ENCODE measurements around the gene WWTR1. TPM values are rescaled to one million over a fixed set of nuclear protein-coding genes. Genes with fewer than 3 reads are reported as not detected.

The WWTR1 gene
- total RNA-seq, 1 donor from 2014 or later: 282 TPM

DNA sequence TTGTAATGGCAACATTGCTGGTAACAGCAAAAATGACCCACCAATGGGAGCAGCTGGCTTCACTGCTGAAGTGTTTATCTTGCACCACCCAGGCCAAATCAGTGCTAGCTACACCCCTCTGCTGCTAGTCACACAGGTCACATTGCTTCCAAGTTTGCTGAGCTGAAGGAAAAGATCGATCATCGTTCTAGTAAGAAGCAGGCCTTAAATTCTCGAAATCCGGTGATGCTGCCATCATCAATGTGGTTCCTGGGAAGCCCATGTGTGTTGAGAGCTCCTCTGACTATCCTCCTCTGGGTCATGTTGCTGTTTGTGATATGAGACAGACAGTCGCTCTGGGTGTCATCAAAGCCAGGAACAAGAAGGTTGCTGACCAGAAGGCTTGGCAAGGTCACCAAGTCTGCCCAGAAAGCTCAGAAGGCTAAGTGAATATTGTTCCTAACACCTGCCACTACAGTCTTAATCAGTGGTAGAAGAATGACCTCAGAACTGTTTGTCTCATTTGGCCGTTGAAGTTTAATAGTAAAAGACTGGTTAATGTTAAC is 162.2 kb downstream of the WWTR1 start:
- DNase-seq (ENCODE audit: low spot score in 2 of 2): no peak
- TF ChIP-seq, protein P1, sequence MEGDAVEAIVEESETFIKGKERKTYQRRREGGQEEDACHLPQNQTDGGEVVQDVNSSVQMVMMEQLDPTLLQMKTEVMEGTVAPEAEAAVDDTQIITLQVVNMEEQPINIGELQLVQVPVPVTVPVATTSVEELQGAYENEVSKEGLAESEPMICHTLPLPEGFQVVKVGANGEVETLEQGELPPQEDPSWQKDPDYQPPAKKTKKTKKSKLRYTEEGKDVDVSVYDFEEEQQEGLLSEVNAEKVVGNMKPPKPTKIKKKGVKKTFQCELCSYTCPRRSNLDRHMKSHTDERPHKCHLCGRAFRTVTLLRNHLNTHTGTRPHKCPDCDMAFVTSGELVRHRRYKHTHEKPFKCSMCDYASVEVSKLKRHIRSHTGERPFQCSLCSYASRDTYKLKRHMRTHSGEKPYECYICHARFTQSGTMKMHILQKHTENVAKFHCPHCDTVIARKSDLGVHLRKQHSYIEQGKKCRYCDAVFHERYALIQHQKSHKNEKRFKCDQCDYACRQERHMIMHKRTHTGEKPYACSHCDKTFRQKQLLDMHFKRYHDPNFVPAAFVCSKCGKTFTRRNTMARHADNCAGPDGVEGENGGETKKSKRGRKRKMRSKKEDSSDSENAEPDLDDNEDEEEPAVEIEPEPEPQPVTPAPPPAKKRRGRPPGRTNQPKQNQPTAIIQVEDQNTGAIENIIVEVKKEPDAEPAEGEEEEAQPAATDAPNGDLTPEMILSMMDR (IDR thresholded peaks at IDR 0.05): no peak
- Histone ChIP-seq H3K27me3 (no peaks in the 10 kb centered on the region), H3K36me3 (no peaks in the 10 kb centered on the region), H3K27ac (no peak overlapping the region), H3K4me1 (no peaks in the 10 kb centered on the region), H3K4me3 (no peak overlapping the region), H3K9me3 (no peaks in the 10 kb centered on the region)
- intact Hi-C loops (cut with DNase I): loop anchor here (2.0 kb wide), 1 partner anchor 17 kb away; no protein-coding TSS in a partner anchor

DNA sequence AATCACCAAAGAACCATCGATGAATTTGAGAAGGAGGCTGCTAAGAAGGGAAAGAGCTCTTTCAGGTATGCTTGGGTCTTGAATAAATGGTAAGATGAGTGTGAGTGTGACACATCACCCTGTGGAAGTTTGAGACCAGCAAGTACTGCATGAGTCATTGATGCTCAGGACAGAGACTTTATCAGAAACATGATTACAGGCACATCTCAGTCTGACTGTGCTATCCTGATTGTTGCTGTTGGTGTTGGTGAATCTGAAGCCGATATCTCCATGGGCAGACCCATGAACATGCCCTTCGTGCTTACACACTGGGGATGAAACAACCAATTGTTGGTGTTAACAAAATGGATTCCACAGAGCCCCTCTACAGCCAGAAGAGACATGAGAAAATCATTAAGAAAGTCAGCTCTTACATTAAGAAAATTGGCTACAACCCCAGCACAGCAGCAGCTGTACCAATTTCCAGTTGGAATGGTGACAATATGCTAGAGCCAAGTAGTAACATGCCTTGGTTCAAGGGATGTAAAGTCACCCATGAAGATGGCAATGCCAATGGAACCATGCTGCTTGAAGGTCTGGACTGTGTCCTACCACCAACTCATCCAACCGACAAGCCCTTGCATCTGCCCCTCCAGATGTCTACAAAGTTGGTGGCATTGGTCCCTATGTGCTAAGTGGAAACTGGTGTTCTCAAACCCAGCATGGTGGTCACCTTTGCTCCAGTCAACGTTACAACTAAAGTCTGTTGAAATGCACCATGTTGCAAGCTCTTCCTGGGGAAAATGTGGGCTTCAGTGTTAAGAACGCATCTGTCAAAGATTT is 162.9 kb downstream of the WWTR1 start:
- no peak overlapping the region for H3K27ac ChIP-seq
- intact Hi-C loops (cut with DNase I): loop anchor here (1.0 to 5.0 kb wide), 3 partner anchors 18 to 222 kb away; no protein-coding TSS in a partner anchor
- no peaks in the 10 kb centered on the region for H3K27me3 ChIP-seq
- no peak for DNase-seq (ENCODE audit: low spot score in 2 of 2)
- no peaks in the 10 kb centered on the region for H3K36me3 ChIP-seq
- H3K4me3 ChIP-seq: no peak overlapping the region
- TF ChIP-seq, protein P1 (IDR thresholded peaks at IDR 0.05): no peak
- no peaks in the 10 kb centered on the region for H3K9me3 ChIP-seq
- H3K4me1 ChIP-seq: no peaks in the 10 kb centered on the region

DNA sequence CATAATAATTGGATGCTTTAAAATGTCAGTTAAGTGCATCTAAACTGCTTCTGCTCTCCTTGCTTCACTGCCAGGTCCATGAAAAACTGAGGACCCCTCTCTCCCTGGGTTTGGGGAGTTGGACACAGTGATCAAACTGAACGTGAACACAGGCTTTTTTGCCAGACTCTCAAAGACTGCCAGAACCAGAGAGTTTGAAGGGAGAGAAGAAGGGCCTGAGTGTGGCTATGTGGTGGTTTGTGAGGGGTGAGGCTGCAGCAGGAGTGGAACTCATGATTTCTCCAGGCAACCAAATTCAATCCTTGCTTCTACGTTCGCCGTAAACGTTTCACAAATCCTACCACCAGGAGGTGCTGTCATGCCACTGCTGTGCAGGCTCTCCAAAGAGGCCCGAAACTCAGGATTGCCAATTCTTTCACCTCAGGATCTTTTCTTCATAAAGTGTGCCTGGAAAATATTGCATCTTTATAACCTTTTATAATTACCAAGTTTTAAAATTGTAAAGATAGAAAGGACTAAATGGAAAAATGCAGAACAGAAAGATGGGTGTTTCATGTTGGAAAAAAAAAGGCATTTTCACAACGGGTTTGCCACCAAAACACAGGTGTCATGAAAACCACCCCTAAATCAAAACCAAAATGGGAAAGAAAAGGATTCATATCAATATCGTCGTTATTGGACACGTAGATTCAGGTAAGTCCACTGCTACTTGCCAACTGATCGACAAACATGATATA is 163.6 kb downstream of the WWTR1 start:
- peak in 1 of 2 donors; percentile 81 for DNase-seq (ENCODE audit: low spot score in 2 of 2)
- intact Hi-C loops (cut with DNase I): loop anchor here (1.0 to 5.0 kb wide), 3 partner anchors 19 to 223 kb away; no protein-coding TSS in a partner anchor

DNA sequence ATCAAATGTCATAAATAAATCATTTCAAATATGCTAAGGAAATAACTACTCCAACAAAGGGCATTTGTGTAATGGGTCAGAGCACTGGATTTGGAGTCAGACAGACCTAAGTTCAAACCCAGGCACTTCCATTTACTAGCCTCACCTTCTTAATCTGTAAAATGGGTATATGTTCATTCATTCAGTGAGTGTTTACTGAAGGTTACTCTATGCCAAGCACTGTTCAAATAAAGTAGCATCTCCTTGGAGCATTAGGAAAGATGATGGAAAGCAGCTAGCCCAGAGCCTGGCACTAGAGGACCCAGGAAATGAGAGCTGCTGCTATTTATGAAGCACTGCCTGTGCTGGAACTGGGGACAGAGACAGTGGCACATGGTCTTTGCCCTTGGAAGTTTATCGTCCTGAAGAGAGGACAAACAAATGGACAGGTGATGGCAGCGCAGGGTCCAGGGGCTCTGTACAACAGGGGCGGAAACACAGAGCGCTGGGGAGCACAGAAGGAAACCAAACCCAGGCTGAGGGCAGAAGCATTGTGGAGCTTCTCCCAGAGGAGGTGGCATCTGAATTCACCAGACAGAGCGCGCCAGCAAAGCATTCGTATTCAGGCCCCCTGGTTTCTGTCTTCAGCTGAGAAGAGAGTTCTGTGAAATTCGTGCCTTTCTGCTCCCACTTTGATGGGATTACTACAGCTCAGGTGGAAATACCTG is 164.4 kb downstream of the WWTR1 start:
- H3K4me1 ChIP-seq: peaks cover 0 to 4% of the 10 kb centered on the region in 2 donors
- H3K27me3 ChIP-seq: no peaks in the 10 kb centered on the region
- TF ChIP-seq, protein P1 (IDR thresholded peaks at IDR 0.05): no peak
- intact Hi-C loops (cut with DNase I): loop anchor here (1.0 to 5.0 kb wide), 3 partner anchors 19 to 224 kb away; no protein-coding TSS in a partner anchor
- H3K4me3 ChIP-seq: no peak overlapping the region
- H3K36me3 ChIP-seq: no peaks in the 10 kb centered on the region
- no peaks in the 10 kb centered on the region for H3K9me3 ChIP-seq
- no peak overlapping the region for H3K27ac ChIP-seq
- DNase-seq (ENCODE audit: low spot score in 2 of 2): no peak

More for the DNA sequence above, 163.6 kb downstream of the WWTR1 start:
- peaks cover 0 to 4% of the 10 kb centered on the region in 2 donors for H3K4me1 ChIP-seq
- H3K27me3 ChIP-seq: no peaks in the 10 kb centered on the region
- no peaks in the 10 kb centered on the region for H3K36me3 ChIP-seq
- H3K9me3 ChIP-seq: no peaks in the 10 kb centered on the region
- TF ChIP-seq, protein P1 (IDR thresholded peaks at IDR 0.05): peak; percentile 75 to 89 (median 85)
- no peak overlapping the region for H3K27ac ChIP-seq
- H3K4me3 ChIP-seq: no peak overlapping the region

Data from ascending aorta (tissue), 2 donors.